ENCODE results near the gene CNGA4.

GRCh38 chr11:6269994-6270393, 31.1 kb downstream of the CNGA4 start:
- TF ChIP-seq CTCF (conservative IDR thresholded peaks at IDR 0.05; ENCODE audit: low read depth, low read length) (no peak), MAFK (IDR thresholded peaks at IDR 0.05; ENCODE audit: low read depth, low read length) (no peak), RCOR1 (IDR thresholded peaks at IDR 0.05; ENCODE audit: insufficient replicate concordance, low read length) (no peak), CEBPB (IDR thresholded peaks at IDR 0.05; ENCODE audit: low read depth, low read length) (no peak), POLR2A (IDR thresholded peaks at IDR 0.05; ENCODE audit: low read depth, low read length) (no peak), NFE2L2 (IDR thresholded peaks at IDR 0.05; ENCODE audit: low read depth, low read length) (no peak), BHLHE40 (IDR thresholded peaks at IDR 0.05; ENCODE audit: low read depth, low read length) (no peak), USF2 (IDR thresholded peaks at IDR 0.05; ENCODE audit: low read depth, low read length) (no peak), RAD21 (IDR thresholded peaks at IDR 0.05; ENCODE audit: low read length) (no peak), CHD1 (IDR thresholded peaks at IDR 0.05; ENCODE audit: low read depth, low read length) (no peak), RFX5 (IDR thresholded peaks at IDR 0.05; ENCODE audit: low read depth, low read length) (no peak), ELK1 (IDR thresholded peaks at IDR 0.05; ENCODE audit: borderline replicate concordance, low read depth, low read length) (no peak), MXI1 (IDR thresholded peaks at IDR 0.05; ENCODE audit: borderline replicate concordance, low read depth, low read length) (no peak), SMC3 (IDR thresholded peaks at IDR 0.05; ENCODE audit: low read depth, low read length) (no peak)
